Left ventricle myocardium inferior (tissue), 1 donor: ENCODE measurements around the gene ARSK. TPM values are rescaled to one million over a fixed set of nuclear protein-coding genes. Genes with fewer than 3 reads are reported as not detected.

Experiments
- DNase-seq: peaks from one replicate; pipeline ENCODE4 v3.0.0-alpha.2; 2020
- H3K27ac ChIP-seq: fragments of 200-600 bp; replicated peaks from 2 replicates; pipeline ENCODE4 v1.8.0; 2021
- H3K27me3 ChIP-seq: fragments of 200-600 bp; 2 replicates; pipeline ENCODE4 v1.8.0; 2021; ENCODE audit warnings: low read depth
- H3K36me3 ChIP-seq: fragments of 200-600 bp; 2 replicates; pipeline ENCODE4 v1.8.0; 2021
- H3K4me1 ChIP-seq: fragments of 200-600 bp; 2 replicates; pipeline ENCODE4 v1.8.0; 2021
- H3K4me3 ChIP-seq: fragments of 200-600 bp; 2 replicates; pipeline ENCODE4 v1.8.0; 2021; ENCODE audit warnings: mild to moderate bottlenecking, moderate library complexity
- H3K9me3 ChIP-seq: fragments of 200-600 bp; replicated peaks from 2 replicates; pipeline ENCODE4 v1.8.0; 2021
- intact Hi-C: fragments of 100-400 bp; cut with micrococcal nuclease; formaldehyde crosslinking; loops from one replicate; pipeline ENCODE4 v1.11.0; 2022
- total RNA-seq: library from RNA; stranded (reverse); fragmentation: NEBNext Ultra II Directional; extraction: Animal tissue kit (Norgen Biotek cat#: 25700); gene quantifications from one replicate; pipeline ENCODE4 v1.2.1, GENCODE V29; 2021
- TF ChIP-seq, protein P1 (sequence below): fragments of 200-600 bp; IDR thresholded peaks from 2 replicates; pipeline ENCODE4 v1.8.0; 2021; ENCODE audit warnings: antibody characterized with exemption, mild to moderate bottlenecking, borderline replicate concordance
- donor health status: DM: no; HTN: yes; CAD: no; lungs with severe emphysema.

ARSK gene
- total RNA-seq, 1 donor from 2014 or later = 3.7 TPM

DNA sequence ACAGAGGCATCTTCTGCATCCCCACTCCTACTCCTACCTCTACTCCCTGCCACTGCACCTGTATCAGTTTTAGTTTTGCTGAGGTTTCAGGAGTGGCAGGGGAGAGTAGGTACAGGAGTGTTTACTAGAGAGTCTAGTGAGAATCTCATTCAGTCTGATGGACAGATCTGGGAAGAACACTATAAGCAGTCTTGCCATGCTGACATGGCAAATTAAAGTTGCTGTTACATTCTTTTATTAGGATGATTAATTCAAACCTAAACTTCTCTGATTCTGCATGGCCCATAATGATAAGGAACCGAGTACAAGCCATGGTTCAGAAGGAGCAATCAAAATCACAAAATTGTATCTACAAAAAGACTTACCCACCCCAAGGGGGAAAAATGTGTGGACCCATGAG lies 7.4 kb downstream of the ARSK start:
- TF ChIP-seq, protein P1, sequence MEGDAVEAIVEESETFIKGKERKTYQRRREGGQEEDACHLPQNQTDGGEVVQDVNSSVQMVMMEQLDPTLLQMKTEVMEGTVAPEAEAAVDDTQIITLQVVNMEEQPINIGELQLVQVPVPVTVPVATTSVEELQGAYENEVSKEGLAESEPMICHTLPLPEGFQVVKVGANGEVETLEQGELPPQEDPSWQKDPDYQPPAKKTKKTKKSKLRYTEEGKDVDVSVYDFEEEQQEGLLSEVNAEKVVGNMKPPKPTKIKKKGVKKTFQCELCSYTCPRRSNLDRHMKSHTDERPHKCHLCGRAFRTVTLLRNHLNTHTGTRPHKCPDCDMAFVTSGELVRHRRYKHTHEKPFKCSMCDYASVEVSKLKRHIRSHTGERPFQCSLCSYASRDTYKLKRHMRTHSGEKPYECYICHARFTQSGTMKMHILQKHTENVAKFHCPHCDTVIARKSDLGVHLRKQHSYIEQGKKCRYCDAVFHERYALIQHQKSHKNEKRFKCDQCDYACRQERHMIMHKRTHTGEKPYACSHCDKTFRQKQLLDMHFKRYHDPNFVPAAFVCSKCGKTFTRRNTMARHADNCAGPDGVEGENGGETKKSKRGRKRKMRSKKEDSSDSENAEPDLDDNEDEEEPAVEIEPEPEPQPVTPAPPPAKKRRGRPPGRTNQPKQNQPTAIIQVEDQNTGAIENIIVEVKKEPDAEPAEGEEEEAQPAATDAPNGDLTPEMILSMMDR = no peak
- peaks cover 8% of the 10 kb centered on the region for H3K36me3 ChIP-seq
- no peaks in the 10 kb centered on the region for H3K27me3 ChIP-seq
- no peak for DNase-seq
- H3K27ac ChIP-seq = no peak overlapping the region
- H3K4me1 ChIP-seq = no peaks in the 10 kb centered on the region
- H3K9me3 ChIP-seq = no peaks in the 10 kb centered on the region
- no peak overlapping the region for H3K4me3 ChIP-seq
- intact Hi-C loops = no loop called here

DNA sequence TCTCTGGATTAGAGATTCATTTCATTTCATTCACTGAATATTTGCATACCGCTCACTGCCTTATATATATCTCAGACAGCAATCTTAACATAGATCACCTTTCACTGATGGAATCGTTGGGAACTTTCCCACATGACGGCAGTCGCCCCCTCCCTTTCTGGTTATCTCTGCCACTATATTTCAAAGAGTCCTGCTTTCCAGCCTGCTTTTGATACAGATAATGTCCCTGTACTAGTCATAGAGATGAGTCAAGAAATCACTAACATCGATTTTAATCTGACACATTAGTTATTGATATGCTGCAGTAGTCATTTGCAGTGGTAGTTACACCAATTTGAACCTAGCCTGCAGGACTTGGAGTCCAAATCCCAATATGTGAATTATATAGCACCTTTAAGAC lies 8.5 kb downstream of the ARSK start:
- Histone ChIP-seq H3K9me3 (no peaks in the 10 kb centered on the region), H3K4me1 (no peaks in the 10 kb centered on the region), H3K4me3 (no peak overlapping the region), H3K36me3 (peaks cover 18% of the 10 kb centered on the region), H3K27ac (no peak overlapping the region), H3K27me3 (no peaks in the 10 kb centered on the region)
- intact Hi-C loops = no loop called here
- DNase-seq = no peak
- TF ChIP-seq, protein P1 = no peak

DNA sequence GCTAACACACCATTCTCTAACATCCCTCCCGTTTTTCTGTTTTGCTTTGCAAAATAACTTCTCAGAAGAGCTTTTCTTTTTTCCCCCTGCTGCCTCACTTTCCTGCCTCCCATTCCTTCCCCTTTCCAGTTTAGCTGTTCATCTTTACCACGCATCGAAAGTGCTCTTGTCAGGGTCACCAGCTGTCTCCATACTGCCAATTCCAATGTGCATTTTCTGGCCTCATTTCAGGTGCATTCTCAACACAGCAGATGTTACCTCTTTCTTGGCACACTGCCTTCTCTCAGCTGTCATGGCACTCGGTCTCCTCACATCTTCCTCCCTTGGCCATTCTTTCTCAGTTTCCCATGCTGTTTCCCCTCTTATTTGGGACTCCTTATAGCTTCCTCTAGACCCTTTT lies 9.5 kb downstream of the ARSK start:
- H3K27ac ChIP-seq = no peak overlapping the region
- no peaks in the 10 kb centered on the region for H3K9me3 ChIP-seq
- H3K36me3 ChIP-seq = peaks cover 22% of the 10 kb centered on the region
- TF ChIP-seq, protein P1 = no peak
- no peaks in the 10 kb centered on the region for H3K4me1 ChIP-seq
- H3K4me3 ChIP-seq = no peak overlapping the region
- intact Hi-C loops = no loop called here
- DNase-seq = no peak
- no peaks in the 10 kb centered on the region for H3K27me3 ChIP-seq

DNA sequence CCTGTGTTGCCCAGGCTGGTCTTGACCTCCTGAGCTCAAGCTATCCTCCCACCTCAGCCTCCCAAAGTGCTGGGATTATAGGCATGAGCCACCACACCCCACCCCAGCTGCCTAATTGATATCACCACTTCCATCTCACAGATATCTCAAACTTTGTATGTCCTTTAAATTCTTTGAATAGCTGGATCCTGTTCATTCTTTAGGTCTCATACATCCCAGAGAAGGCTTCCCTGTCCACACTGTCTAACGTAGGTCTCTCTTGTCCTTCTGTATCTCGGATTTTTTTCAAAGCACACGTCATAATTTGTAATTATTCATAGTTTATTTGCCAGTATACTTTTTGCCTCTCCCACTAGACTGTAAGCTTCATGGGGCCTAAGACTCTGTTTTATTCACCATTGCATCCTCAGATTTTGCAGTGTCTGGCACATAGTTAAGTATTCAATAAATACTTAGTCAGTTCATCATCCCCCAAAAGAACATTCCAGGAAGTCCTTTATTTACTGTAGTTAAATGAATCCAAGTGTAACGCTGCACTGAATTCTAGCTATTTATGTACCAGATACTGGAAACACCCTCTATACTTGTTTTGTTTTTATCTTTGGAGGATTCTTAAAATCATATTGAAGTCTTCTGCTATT lies 10.5 kb downstream of the ARSK start:
- intact Hi-C loops = no loop called here
- Histone ChIP-seq H3K36me3 (peaks cover 22% of the 10 kb centered on the region), H3K4me1 (no peaks in the 10 kb centered on the region), H3K4me3 (no peak overlapping the region), H3K9me3 (no peaks in the 10 kb centered on the region), H3K27me3 (no peaks in the 10 kb centered on the region), H3K27ac (no peak overlapping the region)
- TF ChIP-seq, protein P1 = no peak
- DNase-seq = no peak

DNA sequence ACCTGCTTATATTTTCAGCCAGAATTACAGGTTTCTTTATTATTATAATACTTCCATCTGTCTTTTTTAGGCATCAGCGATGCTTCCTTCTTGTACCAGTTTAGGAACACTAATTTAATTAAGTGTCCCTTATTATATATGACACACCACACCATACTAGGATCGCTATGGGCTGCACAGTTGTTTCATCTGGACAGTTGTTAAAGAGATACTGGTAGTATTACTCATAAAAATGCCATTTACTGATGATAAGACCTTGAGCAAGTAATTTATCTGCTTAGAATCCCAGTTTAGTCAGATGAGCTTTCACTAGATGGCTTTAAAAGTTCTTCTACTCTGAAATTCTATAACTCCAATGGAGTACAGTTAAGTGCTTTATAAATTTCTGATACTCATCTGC lies 17.1 kb downstream of the ARSK start:
- intact Hi-C loops = no loop called here
- DNase-seq = no peak
- Histone ChIP-seq H3K4me3 (no peak overlapping the region), H3K36me3 (peaks cover 32% of the 10 kb centered on the region), H3K27ac (no peak overlapping the region), H3K27me3 (no peaks in the 10 kb centered on the region), H3K9me3 (peaks cover 21% of the 10 kb centered on the region), H3K4me1 (no peaks in the 10 kb centered on the region)
- TF ChIP-seq, protein P1 = no peak
